CD4-positive, alpha-beta T cell treated with Interleukin-2 at 100 ng/mL for 4 hours (primary cell): ENCODE data around the gene RLF.
"Not testable (repeated sequence)": the region's sequence is repeated elsewhere in the genome, so short reads cannot be mapped to it uniquely, and the experiment has no call there.

Experiments used
- DNase-seq: peaks from one replicate; pipeline ENCODE4 v3.0.0-alpha.2; 2020; ENCODE audit warnings: low spot score

RLF gene

GRCh38 chr1:40174788-40175187 is 13.6 kb downstream of the RLF start:
- DNase-seq = no peak

DNA sequence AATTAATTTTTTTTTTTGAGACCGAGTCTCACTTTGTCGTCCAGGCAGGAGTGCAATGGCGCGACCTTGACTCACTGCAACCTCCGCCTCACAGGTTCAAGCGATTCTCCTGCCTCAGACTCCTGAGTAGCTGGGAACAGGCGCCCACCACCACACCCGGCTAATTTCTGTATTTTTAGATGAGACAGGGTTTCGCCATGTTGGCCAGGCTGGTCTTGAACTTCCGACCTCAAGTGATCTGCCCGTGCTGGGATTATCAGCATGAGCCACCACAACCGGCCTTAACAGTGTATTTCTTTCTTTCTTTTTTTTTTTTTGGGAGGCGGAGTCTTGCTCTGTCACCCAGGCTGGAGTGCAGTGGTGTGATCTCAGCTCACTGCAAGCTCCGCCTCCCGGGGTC is 15.8 kb downstream of the RLF start:
- not testable (repeated sequence) for DNase-seq

DNA sequence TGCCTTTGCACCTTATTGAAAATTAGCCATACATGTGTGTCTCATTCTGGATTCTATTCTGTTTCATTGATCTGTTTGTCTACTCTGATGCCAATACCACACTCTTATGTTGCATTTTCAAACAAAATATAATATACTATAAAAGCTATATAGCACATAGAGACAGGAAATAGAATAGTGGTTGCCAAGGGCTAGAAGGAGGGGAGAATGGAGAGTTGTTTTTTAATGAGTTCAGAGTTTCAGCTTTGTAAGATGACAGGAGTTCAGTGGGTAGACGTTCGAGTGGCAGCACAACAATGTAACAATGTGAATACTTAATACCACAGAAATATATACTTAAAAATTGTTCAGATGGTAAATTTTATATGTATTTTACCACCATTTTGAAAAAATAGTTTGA is 17.0 kb downstream of the RLF start:
- no peak for DNase-seq

DNA sequence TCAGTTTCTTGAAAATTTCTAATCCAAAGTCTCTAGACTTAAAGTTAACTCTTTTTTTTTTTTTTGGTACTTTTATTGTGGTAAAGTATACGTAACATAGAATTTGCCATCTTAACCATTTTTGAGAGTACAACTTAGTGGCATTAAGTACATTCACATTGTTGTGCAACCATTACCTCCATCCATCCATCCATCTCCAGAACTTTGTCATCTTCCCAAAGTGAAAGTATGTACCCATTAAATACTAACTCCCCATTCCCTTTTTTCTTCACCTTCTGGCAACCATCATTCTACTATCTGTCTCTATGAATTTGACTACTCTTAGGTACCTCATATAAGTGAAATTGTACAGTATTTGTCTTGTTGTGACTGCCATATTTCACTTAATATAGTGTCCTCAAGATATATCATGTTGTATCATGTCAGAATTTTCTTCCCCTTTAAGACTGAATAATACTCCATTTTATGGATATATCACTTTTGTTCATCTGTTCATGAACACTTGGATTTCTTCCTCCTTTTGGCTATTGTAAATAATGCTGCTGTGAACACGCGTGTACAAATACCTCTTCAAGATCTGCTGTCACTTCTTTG is 18.4 kb downstream of the RLF start:
- DNase-seq = no peak

DNA sequence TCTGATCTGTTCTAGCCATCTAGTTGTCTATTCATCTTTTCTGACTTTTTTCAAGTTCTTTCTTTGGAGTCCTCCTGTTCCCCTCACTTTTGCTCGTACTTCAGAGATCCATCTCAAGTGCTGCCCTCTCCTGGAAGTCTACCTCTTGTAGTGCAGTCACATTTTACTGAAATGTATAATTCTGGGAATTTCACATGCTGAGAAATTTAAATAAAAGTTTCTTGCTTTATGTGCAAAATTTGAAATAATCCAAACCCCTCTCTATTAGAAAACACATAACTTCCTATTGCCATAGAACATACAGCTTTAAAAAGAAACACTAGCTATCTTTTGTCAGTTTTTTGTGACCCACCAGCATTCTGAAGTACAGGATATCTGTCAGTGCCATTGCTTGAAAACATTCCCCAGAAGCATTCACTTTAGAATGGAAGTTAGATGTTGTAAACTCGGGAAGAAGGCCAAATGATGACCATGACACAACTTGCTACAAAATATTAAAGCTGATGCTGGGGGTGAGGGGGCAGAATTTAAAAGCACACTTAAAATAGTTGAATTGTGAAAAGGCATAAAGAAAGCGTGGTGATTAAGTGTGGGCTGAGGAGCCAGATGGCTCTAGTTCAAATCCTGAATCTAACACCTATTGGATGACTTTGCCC is 22.0 kb downstream of the RLF start:
- peak; percentile 23 for DNase-seq

DNA sequence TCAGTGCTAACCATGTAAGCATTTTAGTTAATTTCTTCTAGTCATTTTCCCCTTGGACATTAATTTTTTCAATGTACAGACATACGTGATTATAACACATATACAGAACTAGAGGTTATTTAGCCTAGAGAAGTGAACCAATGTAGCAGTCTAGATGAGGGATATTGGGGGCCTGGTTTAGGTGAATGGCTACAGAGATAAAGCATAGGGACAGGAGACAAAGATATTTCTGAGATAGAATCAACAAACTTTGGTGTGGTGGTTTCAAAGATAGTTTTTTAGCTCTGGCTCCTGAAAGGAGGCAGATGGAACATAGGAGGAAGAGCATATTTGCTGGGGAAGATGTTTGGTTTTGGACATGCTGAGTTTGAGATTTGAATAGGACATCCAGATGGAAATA is 23.0 kb downstream of the RLF start:
- DNase-seq = no peak

GRCh38 chr1:40185951-40186864 is 25.0 kb downstream of the RLF start:
- peak; percentile 42 for DNase-seq

DNA sequence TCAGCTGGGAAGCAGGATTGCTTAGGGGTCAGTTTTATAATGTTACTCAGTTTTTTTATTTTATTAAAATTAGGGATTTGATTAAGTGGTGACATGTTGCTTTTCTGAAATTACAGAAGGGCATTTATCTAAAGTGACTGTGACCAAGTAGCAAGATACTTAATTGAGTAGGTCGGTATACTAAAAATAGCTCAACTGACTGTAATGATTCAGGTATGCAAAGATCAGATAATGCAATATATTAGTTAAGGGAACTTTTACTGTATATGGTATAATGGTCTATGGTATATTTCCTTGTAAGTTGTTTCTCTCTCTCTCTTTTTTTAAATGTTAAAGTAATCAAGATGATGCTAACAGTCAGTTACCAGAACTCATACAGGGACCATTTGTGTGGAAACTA is 26.2 kb downstream of the RLF start:
- DNase-seq = no peak

DNA sequence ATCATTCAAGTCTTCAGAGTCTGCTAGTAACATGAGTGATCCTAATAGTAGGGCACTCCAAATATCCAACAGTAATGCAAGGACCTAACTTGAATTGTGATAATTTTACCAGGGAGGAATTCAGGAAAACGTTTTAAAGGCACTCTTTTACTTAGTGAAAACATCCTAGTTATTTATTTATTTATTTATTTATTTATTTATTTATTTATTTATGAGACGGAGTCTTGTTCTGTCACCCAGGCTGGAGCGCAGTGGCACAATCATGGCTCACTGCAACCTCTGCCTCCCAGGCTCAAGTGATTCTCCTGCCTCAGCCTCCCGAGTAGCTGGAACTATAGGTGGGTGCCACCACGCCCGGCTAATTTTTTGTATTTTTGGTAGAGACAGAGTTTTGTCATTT is 33.5 kb downstream of the RLF start:
- not testable (repeated sequence) for DNase-seq

GRCh38 chr1:40197656-40198055 is 36.5 kb downstream of the RLF start:
- no peak for DNase-seq

GRCh38 chr1:40199126-40199525 is 37.9 kb downstream of the RLF start:
- DNase-seq = no peak

- DNase-seq = no peak
Observed at GRCh38 chr1:40204856-40205255, 43.7 kb downstream of the RLF start.

DNA sequence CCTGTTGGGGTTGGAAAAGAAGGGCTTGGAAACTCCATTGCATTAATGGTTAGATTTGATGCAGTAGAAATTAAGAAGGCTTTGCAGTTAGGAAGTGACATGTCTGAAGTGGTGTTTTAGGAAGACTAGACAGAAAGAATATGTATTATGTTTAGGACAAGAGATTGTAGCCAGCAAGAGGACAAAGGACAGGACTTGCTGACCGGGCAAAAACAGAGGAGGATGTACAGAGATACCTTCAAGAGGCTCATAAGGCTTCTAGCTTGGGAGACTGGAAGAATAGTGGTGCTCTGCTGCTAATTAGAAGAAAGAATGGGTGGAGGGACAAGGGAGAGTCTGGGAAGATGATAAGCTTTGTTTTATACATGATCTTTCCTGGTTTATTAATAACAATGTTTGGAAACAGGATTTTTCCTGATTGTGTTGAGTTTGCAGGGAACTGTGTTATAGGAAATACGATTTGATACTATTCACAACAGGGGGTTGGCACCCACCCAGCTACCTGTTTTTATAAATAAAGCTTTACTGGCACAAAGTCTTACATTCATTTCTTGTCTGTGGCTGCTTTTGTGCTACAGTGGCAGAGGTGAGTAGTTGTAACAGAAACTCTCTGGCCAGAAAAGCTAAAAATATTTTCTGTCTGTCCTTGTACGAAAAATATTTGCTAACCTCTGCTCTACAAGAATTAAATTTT is 49.5 kb downstream of the RLF start:
- no peak for DNase-seq

DNA sequence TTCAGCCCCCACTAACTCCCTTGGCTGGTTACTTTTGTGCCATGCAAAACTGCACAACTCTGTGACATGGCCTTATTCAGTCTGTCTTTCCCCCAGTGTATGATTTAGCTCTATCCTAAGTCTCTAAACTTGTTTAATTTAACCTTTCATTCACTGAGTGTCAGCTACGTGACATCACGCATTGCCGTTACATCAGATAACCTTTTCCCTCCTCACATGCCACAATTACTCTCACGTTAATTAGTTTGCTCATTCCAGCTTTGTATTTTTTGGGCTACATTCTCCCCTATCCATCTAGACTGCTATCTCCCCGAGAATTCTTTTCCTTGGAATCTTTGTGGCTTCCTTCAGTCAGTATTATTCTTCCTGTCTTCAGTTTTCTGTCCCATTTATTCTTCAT is 57.1 kb downstream of the RLF start:
- DNase-seq = no peak

- DNase-seq = not testable (repeated sequence)
Observed at GRCh38 chr1:40221471-40221905, 60.3 kb downstream of the RLF start.

DNA sequence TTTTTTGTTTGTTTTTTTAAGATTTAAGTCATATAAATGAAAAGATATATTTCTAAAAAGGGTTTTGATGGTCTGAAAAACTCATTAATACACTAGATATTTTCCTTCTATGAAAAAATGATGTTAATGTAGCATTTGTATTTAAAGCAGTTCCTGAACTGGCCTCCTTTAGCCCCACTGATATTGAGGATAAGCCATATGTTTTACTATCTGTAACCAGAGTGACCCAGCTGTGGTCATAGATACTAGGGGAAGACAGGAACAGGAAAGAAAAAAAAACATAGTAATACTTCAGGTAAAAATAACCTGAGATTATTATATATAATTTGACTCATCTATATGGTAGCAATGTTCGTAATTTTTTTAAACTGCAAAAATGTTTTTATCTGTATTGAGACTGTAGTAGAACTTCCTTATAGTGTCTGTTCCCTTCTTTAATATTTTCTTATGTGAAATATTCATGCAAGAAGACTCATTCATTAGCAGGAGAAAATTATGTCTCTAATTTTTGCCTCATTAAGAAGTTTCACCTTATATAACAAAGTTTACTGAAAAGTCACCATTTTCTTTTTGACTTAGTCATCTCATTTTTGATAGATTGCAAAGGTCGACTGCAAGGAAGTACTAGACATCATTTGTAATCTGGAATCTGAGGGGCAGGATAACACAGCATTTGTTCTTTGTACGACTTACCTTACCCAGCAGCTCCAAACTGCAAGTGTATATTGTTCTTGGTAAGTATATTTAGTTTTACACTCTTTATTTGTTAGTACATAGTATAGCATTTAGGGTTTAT is 61.0 kb downstream of the RLF start:
- DNase-seq = no peak

DNA sequence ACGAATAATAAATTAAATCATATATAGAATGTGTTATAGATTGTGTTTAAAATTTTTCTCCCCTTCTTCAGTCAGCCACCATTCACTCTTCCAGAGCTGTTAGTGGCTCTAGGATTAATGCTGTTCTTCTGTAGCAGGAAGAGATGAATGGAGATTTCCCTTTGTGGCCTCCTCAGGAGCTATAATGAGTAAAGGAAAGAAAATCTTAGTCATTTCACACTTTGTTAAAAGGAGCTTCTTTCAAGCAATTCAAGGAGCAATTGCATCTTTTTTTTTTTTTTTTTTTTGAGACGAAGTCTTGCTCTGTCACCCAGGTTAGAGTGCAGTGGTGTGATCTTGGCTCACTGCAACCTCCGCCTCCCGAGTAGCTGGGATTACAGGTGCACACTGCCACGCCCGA is 62.9 kb downstream of the RLF start:
- DNase-seq = no peak

DNA sequence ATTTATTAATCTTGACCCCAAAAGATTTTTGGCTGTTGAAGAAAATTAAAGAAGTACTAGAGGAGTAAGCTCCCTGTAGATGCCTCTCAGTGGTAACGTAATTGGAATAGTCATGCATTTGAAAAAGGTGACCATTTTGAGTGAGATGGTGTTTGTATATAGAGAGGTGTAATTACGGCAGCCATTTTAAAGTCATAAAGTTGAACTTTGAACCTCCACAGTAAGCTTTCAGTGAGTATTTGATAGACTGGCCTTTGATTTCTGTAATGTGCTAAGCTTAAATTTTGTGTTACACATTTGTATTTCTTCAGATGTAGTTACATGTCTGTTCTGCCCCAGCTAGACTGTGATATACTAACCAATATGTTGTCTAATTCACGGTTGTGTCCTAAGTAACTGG is 65.0 kb downstream of the RLF start:
- no peak for DNase-seq

GRCh38 chr1:40232444-40232843 is 71.3 kb downstream of the RLF start:
- peak; percentile 42 for DNase-seq

DNA sequence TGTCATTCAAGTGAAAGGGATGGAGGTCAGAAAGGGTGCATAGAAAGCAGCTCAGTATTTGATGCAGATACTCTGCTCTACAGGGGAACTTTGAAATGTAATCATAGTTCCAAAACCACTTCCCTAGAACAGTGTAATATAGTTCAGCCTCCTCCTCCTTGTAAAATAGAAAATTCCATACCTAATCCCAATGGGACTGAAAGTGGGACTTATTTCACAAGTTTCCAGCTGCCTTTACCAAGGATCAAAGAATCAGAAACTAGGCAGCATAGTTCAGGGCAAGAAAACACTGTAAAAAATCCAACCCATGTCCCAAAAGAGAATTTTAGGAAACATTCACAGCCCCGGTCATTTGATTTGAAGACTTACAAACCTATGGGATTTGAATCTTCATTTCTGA is 78.4 kb downstream of the RLF start:
- no peak for DNase-seq

DNA sequence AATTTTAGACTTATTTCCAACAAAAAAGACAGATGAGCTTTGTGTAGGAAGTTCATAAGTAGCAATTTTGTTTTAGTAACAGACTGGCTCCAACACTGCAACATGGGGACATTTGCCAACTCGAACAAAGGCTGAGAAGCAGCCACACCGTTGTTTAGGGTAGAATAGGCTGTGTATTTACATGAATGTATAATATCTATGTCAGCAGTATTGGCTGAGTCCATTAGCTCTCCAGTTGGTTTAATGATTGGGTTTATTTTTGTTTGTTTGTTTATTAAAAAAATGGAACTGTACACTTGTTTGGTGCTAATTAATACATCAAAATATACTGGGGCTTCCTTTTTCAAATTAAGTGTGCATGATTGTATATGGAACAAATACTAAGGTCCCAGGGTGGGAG is 79.2 kb downstream of the RLF start:
- DNase-seq = no peak

GRCh38 chr1:40241362-40241761 is 80.2 kb downstream of the RLF start:
- DNase-seq = no peak
